HEK293T (cell line): Measurements from ENCODE around the gene PAPPA.

Experiments
- ARNT ChIP-seq: fragments of 450-650 bp; IDR thresholded peaks from 2 replicates; pipeline ENCODE4 v1.6.1; 2017; ENCODE audit warnings: mild to moderate bottlenecking
- BHLHE40 ChIP-seq: fragments of 450-650 bp; IDR thresholded peaks from 2 replicates; pipeline ENCODE4 v1.6.1; 2016; ENCODE audit warnings: mild to moderate bottlenecking, moderate library complexity, borderline replicate concordance
- ELF4 ChIP-seq: fragments of 450-650 bp; IDR thresholded peaks from 2 replicates; pipeline ENCODE4 v1.6.1; 2017; ENCODE audit warnings: antibody characterized with exemption
- L3MBTL2 ChIP-seq: fragments of 450-650 bp; conservative IDR thresholded peaks from 2 replicates; pipeline ENCODE4 v1.6.1; 2016; ENCODE audit warnings: mild to moderate bottlenecking
- LEF1 ChIP-seq: fragments of 450-650 bp; IDR thresholded peaks from 2 replicates; pipeline ENCODE4 v1.6.1; 2017; ENCODE audit warnings: mild to moderate bottlenecking, borderline replicate concordance
- SP1 ChIP-seq: fragments of 450-650 bp; IDR thresholded peaks from 2 replicates; pipeline ENCODE4 v1.6.1; 2017
- SUZ12 ChIP-seq: fragments of 450-650 bp; IDR thresholded peaks from 2 replicates; pipeline ENCODE4 v1.6.1; 2016; ENCODE audit warnings: mild to moderate bottlenecking

DNA sequence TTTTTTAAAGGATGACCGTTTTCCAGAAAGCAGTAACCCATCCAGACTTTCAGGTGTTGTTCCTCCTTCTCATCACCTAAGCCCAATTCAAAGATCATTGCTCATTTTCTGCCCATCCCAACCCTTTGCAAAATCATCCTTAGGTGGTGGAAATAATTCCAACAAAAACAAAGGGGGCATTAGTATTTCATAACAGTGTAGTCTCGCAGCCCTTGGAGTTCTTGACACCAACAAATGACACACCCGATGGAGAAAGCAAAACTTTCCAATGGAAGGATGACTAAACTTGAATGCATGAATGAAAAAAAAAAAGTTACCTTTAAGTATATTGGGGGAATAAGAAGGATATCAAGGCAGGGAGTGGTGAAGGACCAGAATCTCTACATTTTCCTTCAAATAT lies 117.0 kb downstream of the PAPPA start:
- TF ChIP-seq ARNT (no peak), SP1 (no peak), L3MBTL2 (no peak), SUZ12 (no peak), LEF1 (no peak), ELF4 (no peak), BHLHE40 (no peak)
